Neural cell (in vitro differentiated cells): ENCODE results near the gene QSOX1.
A peak's percentile ranks its signal among the peaks of the same experiment; 100 is the strongest.

ENCODE experiments used
- CTCF ChIP-seq: fragments of 450-650 bp; IDR thresholded peaks from 2 replicates; pipeline ENCODE4 v1.5.1; 2014; ENCODE audit warnings: antibody characterized with exemption, mild to moderate bottlenecking, moderate library complexity; ENCODE audit not compliant: poor library complexity, severe bottlenecking
- EZH2 ChIP-seq: fragments of 200-600, 300-800 bp; shearing (Covaris generic), sonication (generic); IDR thresholded peaks from 2 replicates; pipeline ENCODE4 v1.6.1; 2014; ENCODE audit warnings: antibody characterized with exemption, low read length, borderline replicate concordance, mild to moderate bottlenecking; ENCODE audit not compliant: insufficient read depth, poor library complexity, severe bottlenecking
- MXI1 ChIP-seq: fragments of 450-650 bp; conservative IDR thresholded peaks from 2 replicates; pipeline ENCODE4 v1.6.1; 2014; ENCODE audit warnings: antibody characterized with exemption, mild to moderate bottlenecking; ENCODE audit not compliant: poor library complexity, severe bottlenecking
- POLR2AphosphoS5 ChIP-seq: IDR thresholded peaks from 2 replicates; pipeline ENCODE4 v1.6.1; 2012
- RAD21 ChIP-seq: fragments of 450-650 bp; conservative IDR thresholded peaks from 2 replicates; pipeline ENCODE4 v1.6.1; 2014; ENCODE audit warnings: antibody characterized with exemption, mild to moderate bottlenecking, moderate library complexity
- SMC3 ChIP-seq: fragments of 450-650 bp; conservative IDR thresholded peaks from 2 replicates; pipeline ENCODE4 v1.6.1; 2014; ENCODE audit warnings: antibody characterized with exemption, mild to moderate bottlenecking, moderate library complexity; ENCODE audit not compliant: poor library complexity

GRCh38 chr1:180229483-180230415, 75.1 kb downstream of the QSOX1 start, which contains the start of gene LHX4:
- TF ChIP-seq MXI1: no peak
- no peak for TF ChIP-seq RAD21
- peak; percentile 7 for TF ChIP-seq CTCF
- no peak for TF ChIP-seq SMC3
- TF ChIP-seq POLR2AphosphoS5: no peak
- peak; percentile 53 for TF ChIP-seq EZH2
